Measurements from ENCODE around the gene GPR161.

DNA sequence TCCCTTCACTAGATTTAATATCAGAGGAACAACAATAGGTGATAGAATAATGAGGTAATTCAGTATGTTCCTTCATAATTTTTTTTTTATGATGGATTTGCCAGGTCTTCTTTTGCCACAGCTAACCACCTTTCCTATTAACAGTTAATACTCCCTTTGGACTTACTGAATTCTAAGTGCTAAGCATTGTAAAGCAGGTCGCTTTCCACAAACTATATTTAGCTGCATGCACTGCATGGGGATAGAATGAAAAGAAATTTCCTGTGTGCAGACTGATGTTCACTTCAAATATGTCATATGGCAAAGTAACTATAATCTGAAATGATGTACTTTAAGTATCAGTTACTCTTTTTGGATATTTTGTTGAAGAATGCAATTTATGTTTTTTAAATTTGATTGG is 85.8 kb downstream of the GPR161 start:
- TF ChIP-seq, protein P1, sequence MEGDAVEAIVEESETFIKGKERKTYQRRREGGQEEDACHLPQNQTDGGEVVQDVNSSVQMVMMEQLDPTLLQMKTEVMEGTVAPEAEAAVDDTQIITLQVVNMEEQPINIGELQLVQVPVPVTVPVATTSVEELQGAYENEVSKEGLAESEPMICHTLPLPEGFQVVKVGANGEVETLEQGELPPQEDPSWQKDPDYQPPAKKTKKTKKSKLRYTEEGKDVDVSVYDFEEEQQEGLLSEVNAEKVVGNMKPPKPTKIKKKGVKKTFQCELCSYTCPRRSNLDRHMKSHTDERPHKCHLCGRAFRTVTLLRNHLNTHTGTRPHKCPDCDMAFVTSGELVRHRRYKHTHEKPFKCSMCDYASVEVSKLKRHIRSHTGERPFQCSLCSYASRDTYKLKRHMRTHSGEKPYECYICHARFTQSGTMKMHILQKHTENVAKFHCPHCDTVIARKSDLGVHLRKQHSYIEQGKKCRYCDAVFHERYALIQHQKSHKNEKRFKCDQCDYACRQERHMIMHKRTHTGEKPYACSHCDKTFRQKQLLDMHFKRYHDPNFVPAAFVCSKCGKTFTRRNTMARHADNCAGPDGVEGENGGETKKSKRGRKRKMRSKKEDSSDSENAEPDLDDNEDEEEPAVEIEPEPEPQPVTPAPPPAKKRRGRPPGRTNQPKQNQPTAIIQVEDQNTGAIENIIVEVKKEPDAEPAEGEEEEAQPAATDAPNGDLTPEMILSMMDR (IDR thresholded peaks at IDR 0.05) = no peak
- no peak for TF ChIP-seq ZNF302 (CRISPR knock-in tag; IDR thresholded peaks at IDR 0.05)
- no peak for TF ChIP-seq POLR2A (IDR thresholded peaks at IDR 0.05; ENCODE audit: low read length)
- TF ChIP-seq RAD21 (conservative IDR thresholded peaks at IDR 0.05 in 1 of 2, IDR thresholded peaks at IDR 0.05 in 1 of 2) = no peak
- TF ChIP-seq SMC3 (IDR thresholded peaks at IDR 0.05) = no peak
- TF ChIP-seq MAZ (IDR thresholded peaks at IDR 0.05; ENCODE audit: borderline replicate concordance, low read depth, low read length) = no peak
- no peak for TF ChIP-seq RARB (CRISPR knock-in tag; IDR thresholded peaks at IDR 0.05)
- TF ChIP-seq RNF2 (IDR thresholded peaks at IDR 0.05; ENCODE audit: borderline replicate concordance, low read depth) = no peak
- no peak for TF ChIP-seq KDM5A (IDR thresholded peaks at IDR 0.05)
- TF ChIP-seq, protein P2, sequence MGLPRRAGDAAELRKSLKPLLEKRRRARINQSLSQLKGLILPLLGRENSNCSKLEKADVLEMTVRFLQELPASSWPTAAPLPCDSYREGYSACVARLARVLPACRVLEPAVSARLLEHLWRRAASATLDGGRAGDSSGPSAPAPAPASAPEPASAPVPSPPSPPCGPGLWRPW (IDR thresholded peaks at IDR 0.05) = no peak
- TF ChIP-seq MYC (IDR thresholded peaks at IDR 0.05; ENCODE audit: borderline replicate concordance, low read length) = no peak
- TF ChIP-seq CBX2 (IDR thresholded peaks at IDR 0.05; ENCODE audit: borderline replicate concordance, low read depth) = no peak
- TF ChIP-seq SREBF2 (IDR thresholded peaks at IDR 0.05) = no peak
- TF ChIP-seq ZSCAN20 (CRISPR knock-in tag; IDR thresholded peaks at IDR 0.05) = no peak

Measured in A549 (cell line).